ENCODE measurements around the gene PKNOX2. TPM values are rescaled to one million over a fixed set of nuclear protein-coding genes. Genes with fewer than 3 reads are reported as not detected.

The PKNOX2 gene
- total and polyA plus RNA-seq, 10 of the 15 experiments (the other 5 are each of a cell fraction or from before 2014, with no cell fraction given) = not detected

GRCh38 chr11:125326126-125326525, 161.6 kb downstream of the PKNOX2 start:
- no peaks in the 10 kb centered on the region for H3K4me1 ChIP-seq (ENCODE audit: control insufficient read depth, insufficient read depth, low read length)
- TF ChIP-seq ZNF384 (IDR thresholded peaks at IDR 0.05; ENCODE audit: borderline replicate concordance, low read depth, low read length) (no peak), NR2C1 (IDR thresholded peaks at IDR 0.05) (no peak), E2F4 (IDR thresholded peaks at IDR 0.05; ENCODE audit: low read depth, low read length) (no peak)
- no peak overlapping the region for H2AFZ ChIP-seq (ENCODE audit: control insufficient read depth, low read depth, low read length)
- CTCF ChIA-PET = interaction anchor here (0.9 kb wide), 2 partner anchors 19 to 78 kb away, joined by 3 read pairs; no protein-coding TSS in a partner anchor
- no peak overlapping the region for H3K27ac ChIP-seq (ENCODE audit: control insufficient read depth, insufficient read depth)
- WGBS (ENCODE audit: insufficient coverage, insufficient replicate concordance, low lambda C conversion rate, missing lambda C conversion rate) = 14% methylated on average over 4 of the region's 4 CpGs
- BruUV-seq (replicated peaks) = no TSS peak
- H3K79me2 ChIP-seq (ENCODE audit: control insufficient read depth, insufficient read depth, low read length) = no peaks in the 10 kb centered on the region
- POLR2A ChIA-PET = no interaction called here
- H3K9ac ChIP-seq (ENCODE audit: control insufficient read depth, insufficient read depth, low read length) = no peak overlapping the region
- RAD21 ChIA-PET (ENCODE audit: unreplicated experiment) = no interaction called here
- SMC1A ChIA-PET (ENCODE audit: uncharacterized antibody, unreplicated experiment) = no interaction called here
- no peaks in the 10 kb centered on the region for H3K9me3 ChIP-seq (replicated peaks; ENCODE audit: control insufficient read depth, insufficient read depth, low read length)
- DNase-seq (ENCODE audit: low read depth, low spot score) (no peak), FAIRE-seq (no peak), ATAC-seq (no peak)
- no peak overlapping the region for H3K4me3 ChIP-seq
- H3K36me3 ChIP-seq (ENCODE audit: control insufficient read depth in 2 of 2, insufficient read depth in 2 of 2, low read length in 1 of 2) = no peaks in the 10 kb centered on the region
- intact Hi-C loops (cut with micrococcal nuclease; ENCODE audit: unreplicated experiment) (no loop called here), in situ Hi-C loops (cut with MboI) (no loop called here)
- peaks cover 5 to 17% of the 10 kb centered on the region in 2 experiments; a peak in 3 of 4 replicates for H3K27me3 ChIP-seq (replicated peaks in 1 of 2; ENCODE audit: control insufficient read depth in 2 of 2, insufficient read depth in 2 of 2, low read length in 1 of 2)
- no peaks in the 10 kb centered on the region for H4K20me1 ChIP-seq (ENCODE audit: control insufficient read depth, insufficient read depth)
- H3K4me2 ChIP-seq (ENCODE audit: control insufficient read depth, insufficient read depth) = no peak overlapping the region

GRCh38 chr11:125327518-125328224, 163.1 kb downstream of the PKNOX2 start:
- no peaks in the 10 kb centered on the region for H4K20me1 ChIP-seq (ENCODE audit: control insufficient read depth, insufficient read depth)
- FAIRE-seq (no peak), ATAC-seq (no peak), DNase-seq (ENCODE audit: low read depth, low spot score) (no peak)
- ChIA-PET POLR2A (no interaction called here), SMC1A (ENCODE audit: uncharacterized antibody, unreplicated experiment) (no interaction called here), RAD21 (ENCODE audit: unreplicated experiment) (no interaction called here), CTCF (interaction anchor here (1.0 kb wide), 1 partner anchor 18 kb away, joined by 4 read pairs; no protein-coding TSS in a partner anchor)
- no peaks in the 10 kb centered on the region for H3K36me3 ChIP-seq (ENCODE audit: control insufficient read depth in 2 of 2, insufficient read depth in 2 of 2, low read length in 1 of 2)
- intact Hi-C loops (cut with micrococcal nuclease; ENCODE audit: unreplicated experiment) (no loop called here), in situ Hi-C loops (cut with MboI) (no loop called here)
- no peak overlapping the region for H2AFZ ChIP-seq (ENCODE audit: control insufficient read depth, low read depth, low read length)
- TF ChIP-seq LARP7 (IDR thresholded peaks at IDR 0.05) = no peak
- TF ChIP-seq ZBTB4 (CRISPR knock-in tag; IDR thresholded peaks at IDR 0.05) = no peak
- no peak for TF ChIP-seq SMARCA5 (IDR thresholded peaks at IDR 0.05)
- TF ChIP-seq FOS (IDR thresholded peaks at IDR 0.05; ENCODE audit: borderline replicate concordance, extremely low read depth, insufficient read length) = no peak
- TF ChIP-seq MYC (IDR thresholded peaks at IDR 0.05; ENCODE audit: insufficient read depth, insufficient read length, insufficient replicate concordance, low read length, severe bottlenecking) = no peak
- H3K9me3 ChIP-seq (replicated peaks; ENCODE audit: control insufficient read depth, insufficient read depth, low read length) = no peaks in the 10 kb centered on the region
- no peak overlapping the region for H3K27ac ChIP-seq (ENCODE audit: control insufficient read depth, insufficient read depth)
- BruUV-seq (replicated peaks) = no TSS peak
- WGBS (ENCODE audit: insufficient coverage, insufficient replicate concordance, low lambda C conversion rate, missing lambda C conversion rate) = 29% methylated on average over 7 of the region's 7 CpGs
- H3K4me1 ChIP-seq (ENCODE audit: control insufficient read depth, insufficient read depth, low read length) = no peaks in the 10 kb centered on the region
- no peak overlapping the region for H3K4me2 ChIP-seq (ENCODE audit: control insufficient read depth, insufficient read depth)
- no peaks in the 10 kb centered on the region for H3K79me2 ChIP-seq (ENCODE audit: control insufficient read depth, insufficient read depth, low read length)
- no peak overlapping the region for H3K9ac ChIP-seq (ENCODE audit: control insufficient read depth, insufficient read depth, low read length)
- no peak overlapping the region for H3K4me3 ChIP-seq
- H3K27me3 ChIP-seq (replicated peaks in 1 of 2; ENCODE audit: control insufficient read depth in 2 of 2, insufficient read depth in 2 of 2, low read length in 1 of 2) = peaks cover 5 to 17% of the 10 kb centered on the region in 2 experiments; a peak in 3 of 4 replicates

Measured in GM12878 (cell line).